PC-3 (cell line): ENCODE results near the gene HMG20A. TPM values are rescaled to one million over a fixed set of nuclear protein-coding genes. Genes with fewer than 3 reads are reported as not detected.

Source experiments
- ATAC-seq: fragments of 200-7000 bp; cut with Tn5 transposase; 2 replicates; pipeline ENCODE4 v1.9.1; 2020; ENCODE audit warnings: mild to moderate bottlenecking, moderate library complexity
- BruUV-seq: library from RNA; stranded (reverse); fragments of 400-500 nt; replicated peaks from 2 replicates; lab custom pipeline; 2021; lab: Mats Ljungman, UMichigan
- CTCF ChIA-PET: fragments of 300-600 bp; sonication (Branson Sonifier 250); formaldehyde crosslinking; loops from one replicate; lab custom pipeline; 2022; ENCODE audit warnings: antibody characterized with exemption; lab: Charles Lee
- POLR2A ChIA-PET: fragments of 300-600 bp; sonication (Branson Sonifier 250); formaldehyde crosslinking; loops from one replicate; lab custom pipeline; 2022; ENCODE audit warnings: antibody characterized with exemption; ENCODE audit not compliant: unreplicated experiment; lab: Charles Lee
- DNase-seq: peaks from one replicate; pipeline ENCODE4 v3.0.0-alpha.2; 2015
- H2AFZ ChIP-seq: fragments of 300-600 bp; sonication (generic); 2 replicates; pipeline ENCODE4 v1.6.0; 2016; ENCODE audit warnings: antibody characterized with exemption, low read length
- H3F3A ChIP-seq: fragments of 300-600 bp; sonication (generic); one replicate; pipeline ENCODE4 v1.6.0; 2017; ENCODE audit warnings: antibody characterized with exemption, low read length, control low read depth, mild to moderate bottlenecking; ENCODE audit not compliant: unreplicated experiment
- H3K27ac ChIP-seq: fragments of 300-600 bp; sonication (generic); 2 replicates; pipeline ENCODE4 v1.5.1; 2016; ENCODE audit warnings: mild to moderate bottlenecking, low read length
- H3K27me3 ChIP-seq: fragments of 300-600 bp; sonication (generic); 2 replicates; pipeline ENCODE4 v1.6.1; 2016; ENCODE audit warnings: low read length, mixed read lengths
- H3K36me3 ChIP-seq: fragments of 300-600 bp; sonication (generic); 2 replicates; pipeline ENCODE4 v1.6.1; 2016; ENCODE audit warnings: low read depth, mixed run types, low read length, mixed read lengths
- H3K4me1 ChIP-seq: fragments of 300-600 bp; sonication (generic); 2 replicates; pipeline ENCODE4 v1.5.1; 2016; ENCODE audit warnings: low read length; ENCODE audit not compliant: insufficient read depth
- H3K4me2 ChIP-seq: fragments of 300-600 bp; sonication (generic); 2 replicates; pipeline ENCODE4 v1.6.0; 2016; ENCODE audit warnings: low read length
- H3K4me3 ChIP-seq: fragments of 300-600 bp; sonication (generic); 2 replicates; pipeline ENCODE4 v1.5.1; 2016; ENCODE audit warnings: mild to moderate bottlenecking, low read length, mixed read lengths
- H3K79me2 ChIP-seq: fragments of 300-600 bp; sonication (generic); 2 replicates; pipeline ENCODE4 v1.6.1; 2017; ENCODE audit warnings: low read length, mixed read lengths
- H3K9ac ChIP-seq: fragments of 300-600 bp; sonication (generic); 2 replicates; pipeline ENCODE4 v1.6.0; 2016; ENCODE audit warnings: mild to moderate bottlenecking, low read length
- H3K9me2 ChIP-seq: fragments of 300-600 bp; sonication (generic); replicated peaks from 2 replicates; pipeline ENCODE4 v1.6.1; 2016; ENCODE audit warnings: mixed run types, low read length, mixed read lengths
- H3K9me3 ChIP-seq: fragments of 300-600 bp; sonication (generic); 2 replicates; pipeline ENCODE4 v1.6.1; 2016; ENCODE audit warnings: low read length, mixed read lengths
- H4K20me1 ChIP-seq: fragments of 300-600 bp; sonication (generic); 2 replicates; pipeline ENCODE4 v1.6.1; 2016; ENCODE audit warnings: low read length, mixed read lengths
- EZH2 ChIP-seq: fragments of 300-600 bp; sonication (generic); IDR thresholded peaks from one replicate; pipeline ENCODE4 v1.6.1; 2017; ENCODE audit warnings: antibody characterized with exemption, mild to moderate bottlenecking, low read length; ENCODE audit not compliant: unreplicated experiment
- EZH2phosphoT487 ChIP-seq: fragments of 300-600 bp; sonication (generic); IDR thresholded peaks from 2 replicates; pipeline ENCODE4 v1.6.1; 2018; ENCODE audit warnings: mild to moderate bottlenecking, antibody characterized with exemption, low read length, borderline replicate concordance
- intact Hi-C: fragments of 100-400 bp; cut with micrococcal nuclease; formaldehyde crosslinking; loops from 2 replicates; pipeline ENCODE4 v1.9.0; 2023
- total RNA-seq: library from RNA; depleted of rRNA; stranded (reverse); fragments of >200 nt; gene quantifications from 2 replicates; pipeline ENCODE4 v1.2.3, GENCODE V29; 2014
- TF ChIP-seq, protein P1 (sequence below): fragments of 300-600 bp; sonication (generic); conservative IDR thresholded peaks from 2 replicates; pipeline ENCODE4 v1.5.1; 2017; ENCODE audit warnings: antibody characterized with exemption, low read depth, mild to moderate bottlenecking, low read length

Gene HMG20A
- total RNA-seq, 1 experiment from 2014 or later: 17.6 TPM

DNA sequence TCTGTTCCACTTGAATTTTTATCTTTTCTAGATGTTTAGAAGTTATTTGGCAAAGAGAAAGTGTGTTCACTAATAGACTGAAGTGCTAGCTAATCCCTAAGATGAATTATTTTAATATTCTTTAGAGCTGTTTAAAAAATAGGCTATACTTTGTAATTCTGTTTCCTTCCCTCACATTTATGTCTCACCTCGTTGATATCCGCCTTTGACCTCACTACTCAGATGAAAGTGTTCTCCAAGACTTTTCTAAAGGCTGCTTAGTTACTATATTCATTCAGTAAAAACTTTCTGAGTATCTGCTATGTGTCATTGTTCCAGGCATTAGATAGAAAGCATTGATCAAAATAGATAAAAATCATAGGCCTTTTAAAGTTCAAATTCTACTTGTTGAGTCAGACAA is 38.3 kb downstream of the HMG20A start:
- 0 out of 2 replicates have a peak, but pooled peaks cover 7% of the 10 kb centered on the region for H4K20me1 ChIP-seq
- H3F3A ChIP-seq: no peaks in the 10 kb centered on the region
- ATAC-seq (no peak), DNase-seq (no peak)
- no TSS peak for BruUV-seq
- no peak overlapping the region for H3K4me3 ChIP-seq
- CTCF ChIA-PET: no interaction called here
- no peak overlapping the region for H2AFZ ChIP-seq
- no peaks in the 10 kb centered on the region for H3K27me3 ChIP-seq
- intact Hi-C loops: no loop called here
- H3K79me2 ChIP-seq: no peaks in the 10 kb centered on the region
- POLR2A ChIA-PET: no interaction called here
- H3K4me2 ChIP-seq: no peak overlapping the region
- H3K9me2 ChIP-seq: no peaks in the 10 kb centered on the region
- H3K4me1 ChIP-seq: peaks cover 21% of the 10 kb centered on the region
- no peak overlapping the region for H3K27ac ChIP-seq
- H3K9ac ChIP-seq: no peak overlapping the region
- H3K36me3 ChIP-seq: peaks cover 9% of the 10 kb centered on the region; the same call in 1 of the 2 replicates
- H3K9me3 ChIP-seq: no peaks in the 10 kb centered on the region
- TF ChIP-seq EZH2phosphoT487 (no peak), EZH2 (no peak)
- TF ChIP-seq, protein P1, sequence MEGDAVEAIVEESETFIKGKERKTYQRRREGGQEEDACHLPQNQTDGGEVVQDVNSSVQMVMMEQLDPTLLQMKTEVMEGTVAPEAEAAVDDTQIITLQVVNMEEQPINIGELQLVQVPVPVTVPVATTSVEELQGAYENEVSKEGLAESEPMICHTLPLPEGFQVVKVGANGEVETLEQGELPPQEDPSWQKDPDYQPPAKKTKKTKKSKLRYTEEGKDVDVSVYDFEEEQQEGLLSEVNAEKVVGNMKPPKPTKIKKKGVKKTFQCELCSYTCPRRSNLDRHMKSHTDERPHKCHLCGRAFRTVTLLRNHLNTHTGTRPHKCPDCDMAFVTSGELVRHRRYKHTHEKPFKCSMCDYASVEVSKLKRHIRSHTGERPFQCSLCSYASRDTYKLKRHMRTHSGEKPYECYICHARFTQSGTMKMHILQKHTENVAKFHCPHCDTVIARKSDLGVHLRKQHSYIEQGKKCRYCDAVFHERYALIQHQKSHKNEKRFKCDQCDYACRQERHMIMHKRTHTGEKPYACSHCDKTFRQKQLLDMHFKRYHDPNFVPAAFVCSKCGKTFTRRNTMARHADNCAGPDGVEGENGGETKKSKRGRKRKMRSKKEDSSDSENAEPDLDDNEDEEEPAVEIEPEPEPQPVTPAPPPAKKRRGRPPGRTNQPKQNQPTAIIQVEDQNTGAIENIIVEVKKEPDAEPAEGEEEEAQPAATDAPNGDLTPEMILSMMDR: no peak

DNA sequence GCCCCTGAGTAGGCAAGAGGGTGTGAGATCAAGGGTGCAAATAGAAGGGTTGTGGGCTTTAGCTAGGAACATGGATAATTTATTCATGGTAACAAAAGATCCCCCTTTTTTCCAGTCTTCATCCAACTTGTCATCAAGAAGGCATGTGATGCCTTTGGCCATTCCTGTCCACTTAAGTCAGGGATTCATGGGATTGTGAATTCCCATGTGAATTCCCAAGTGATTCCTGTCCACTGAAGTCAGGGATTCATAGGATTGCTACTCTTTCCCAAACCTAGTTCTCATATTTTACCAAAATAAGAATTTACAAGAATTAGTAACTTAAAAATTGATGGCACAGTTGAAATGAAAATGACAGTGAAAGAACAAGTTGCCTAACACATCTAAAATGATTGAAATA is 40.8 kb downstream of the HMG20A start:
- intact Hi-C loops: no loop called here
- Histone ChIP-seq H3K9me3 (no peaks in the 10 kb centered on the region), H3K9ac (no peak overlapping the region), H3K4me2 (no peak overlapping the region), H3K4me1 (peaks cover 13% of the 10 kb centered on the region), H4K20me1 (0 out of 2 replicates have a peak, but pooled peaks cover 8% of the 10 kb centered on the region), H2AFZ (no peak overlapping the region), H3K79me2 (no peaks in the 10 kb centered on the region), H3K4me3 (no peak overlapping the region), H3K9me2 (no peaks in the 10 kb centered on the region), H3F3A (no peaks in the 10 kb centered on the region), H3K36me3 (peaks cover 16% of the 10 kb centered on the region; the same call in 1 of the 2 replicates), H3K27me3 (no peaks in the 10 kb centered on the region), H3K27ac (no peak overlapping the region)
- ATAC-seq (no peak), DNase-seq (no peak)
- ChIA-PET CTCF (no interaction called here), POLR2A (no interaction called here)
- BruUV-seq: no TSS peak
- TF ChIP-seq EZH2phosphoT487 (no peak), EZH2 (no peak)
- TF ChIP-seq, protein P1: no peak

DNA sequence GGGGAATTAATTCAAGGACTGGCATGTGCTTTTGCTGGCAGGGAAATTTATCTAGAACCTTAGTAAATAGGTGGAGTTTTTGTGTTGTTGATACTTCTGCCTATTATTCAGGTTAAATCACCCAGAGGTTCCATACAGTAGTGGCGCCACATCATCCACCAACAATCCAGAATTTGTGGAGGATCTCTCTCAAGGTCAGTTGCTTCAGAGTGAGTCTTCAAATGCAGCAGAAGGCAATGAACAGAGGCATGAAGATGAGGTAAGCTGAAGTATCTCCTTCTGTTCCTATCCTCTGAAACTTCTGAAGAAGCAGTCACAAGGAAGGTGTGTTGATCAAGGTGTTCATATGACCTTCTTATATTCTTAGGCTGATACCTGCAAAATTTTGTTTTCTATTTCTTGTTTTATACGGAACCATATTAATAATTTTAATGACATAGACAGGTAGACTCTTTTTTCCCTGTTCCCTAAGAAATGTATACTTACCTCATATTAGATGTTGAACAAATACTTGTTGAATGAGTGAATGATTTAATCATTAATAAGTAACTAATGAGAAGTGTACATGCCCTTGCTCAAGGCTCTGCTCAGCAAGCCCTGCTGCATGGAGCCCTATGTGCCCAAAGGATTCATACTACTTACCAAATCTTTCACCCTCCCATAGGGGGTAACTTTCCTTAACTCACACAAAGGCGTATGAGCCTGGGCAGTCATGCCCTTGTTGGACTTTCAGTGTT is 43.6 kb downstream of the HMG20A start:
- POLR2A ChIA-PET: no interaction called here
- H3K27ac ChIP-seq: no peak overlapping the region
- no peaks in the 10 kb centered on the region for H3K9me3 ChIP-seq
- no peak overlapping the region for H2AFZ ChIP-seq
- H3K4me3 ChIP-seq: no peak overlapping the region
- DNase-seq (no peak), ATAC-seq (no peak)
- intact Hi-C loops: no loop called here
- no peak overlapping the region for H3K4me2 ChIP-seq
- H3F3A ChIP-seq: no peaks in the 10 kb centered on the region
- BruUV-seq: no TSS peak
- H3K27me3 ChIP-seq: no peaks in the 10 kb centered on the region
- TF ChIP-seq EZH2phosphoT487: no peak
- TF ChIP-seq EZH2: no peak
- TF ChIP-seq, protein P1: no peak
- H3K36me3 ChIP-seq: peaks cover 17% of the 10 kb centered on the region; the same call in 1 of the 2 replicates
- H3K79me2 ChIP-seq: no peaks in the 10 kb centered on the region
- no peak overlapping the region for H3K9ac ChIP-seq
- H3K4me1 ChIP-seq: no peaks in the 10 kb centered on the region
- no peaks in the 10 kb centered on the region for H3K9me2 ChIP-seq
- CTCF ChIA-PET: no interaction called here
- H4K20me1 ChIP-seq: 0 out of 2 replicates have a peak, but pooled peaks cover 8% of the 10 kb centered on the region
